Endothelial cell of umbilical vein (primary cell): ENCODE results near the gene SFXN3. TPM values are rescaled to one million over a fixed set of nuclear protein-coding genes. Genes with fewer than 3 reads are reported as not detected.

ENCODE experiments used
- BruUV-seq: library from RNA; stranded (reverse); fragments of 400-500 nt; replicated peaks from 2 replicates; lab custom pipeline; 2021; lab: Mats Ljungman, UMichigan
- CTCF ChIA-PET: fragments of 300-600, 350-600 bp; sonication (Branson Sonifier 250); formaldehyde crosslinking; loops from one replicate; lab custom pipeline; 2021; ENCODE audit warnings: antibody characterized with exemption, inconsistent platforms; lab: Charles Lee
- POLR2A ChIA-PET: fragments of 300-600, 350-600 bp; sonication (Branson Sonifier 250); formaldehyde crosslinking; loops from one replicate; lab custom pipeline; 2021; ENCODE audit warnings: antibody characterized with exemption, inconsistent platforms; lab: Charles Lee
- DNase-seq: peaks from one replicate; pipeline ENCODE4 v3.0.0-alpha.2; 2011; ENCODE audit warnings: low read depth, low spot score
- FAIRE-seq: peaks from 2 replicates; lab custom pipeline; 2011; peaks lifted over from hg19 to GRCh38; lab: Jason Lieb, UNC
- H2AFZ ChIP-seq: 2 replicates; pipeline ENCODE4 v1.6.0; 2012; ENCODE audit warnings: low read depth, low read length, control low read depth, inconsistent platforms
- H3K27ac ChIP-seq: 2 replicates; pipeline ENCODE4 v1.5.1; 2011; ENCODE audit warnings: low read depth, mild to moderate bottlenecking, control low read depth, low read length, moderate library complexity; ENCODE audit not compliant: insufficient read depth
- H3K27me3 ChIP-seq, 2 experiments: 2 replicates each; pipeline versions ENCODE4 v1.6.0 to v1.6.1; 2011; ENCODE audit warnings: low read length in 2 of 2, mixed read lengths in 1 of 2; ENCODE audit not compliant: control insufficient read depth in 2 of 2, insufficient read depth in 2 of 2
- H3K36me3 ChIP-seq, 2 experiments: 2 replicates in 1 of 2; 3 replicates in 1 of 2; pipeline ENCODE4 v1.5.1; 2011; ENCODE audit warnings: low read length in 2 of 2, mild to moderate bottlenecking in 1 of 2, moderate library complexity in 1 of 2; ENCODE audit not compliant: control insufficient read depth in 2 of 2, insufficient read depth in 2 of 2; ENCODE audit errors: extremely low read depth in 1 of 2
- H3K4me1 ChIP-seq: 3 replicates; pipeline ENCODE4 v1.5.1; 2011; ENCODE audit warnings: mild to moderate bottlenecking, low read length; ENCODE audit not compliant: control insufficient read depth, insufficient read depth; ENCODE audit errors: extremely low read depth
- H3K4me2 ChIP-seq: 2 replicates; pipeline ENCODE4 v1.6.1; 2011; ENCODE audit warnings: low read length, control low read depth, mixed read lengths; ENCODE audit not compliant: insufficient read depth
- H3K4me3 ChIP-seq, 3 experiments: fragments of 200-600 bp in 1 of 3; sonication (generic), shearing (Covaris generic) in 1 of 3; replicated peaks in 1 of 3; 2 replicates each; pipeline ENCODE4 v1.5.1; 2011 to 2016; ENCODE audit warnings: control low read depth in 3 of 3, low read length in 3 of 3, mild to moderate bottlenecking in 2 of 3, inconsistent platforms in 1 of 3, low read depth in 1 of 3, moderate library complexity in 1 of 3; ENCODE audit not compliant: insufficient read depth in 1 of 3
- H3K79me2 ChIP-seq: 2 replicates; pipeline ENCODE4 v1.6.0; 2012; ENCODE audit warnings: low read length, inconsistent platforms; ENCODE audit not compliant: control insufficient read depth, insufficient read depth
- H3K9ac ChIP-seq: replicated peaks from 2 replicates; pipeline ENCODE3; 2011; ENCODE audit warnings: low read length, control low read depth; ENCODE audit not compliant: insufficient read depth; ENCODE audit errors: extremely low read depth
- H3K9me1 ChIP-seq: replicated peaks from 3 replicates; pipeline ENCODE4 v1.6.0; 2011; ENCODE audit warnings: mild to moderate bottlenecking, low read length; ENCODE audit not compliant: control insufficient read depth, insufficient read depth; ENCODE audit errors: extremely low read depth
- H3K9me3 ChIP-seq: replicated peaks from 2 replicates; pipeline ENCODE4 v1.5.1; 2012; ENCODE audit warnings: low read length, inconsistent platforms; ENCODE audit not compliant: control insufficient read depth, insufficient read depth
- H4K20me1 ChIP-seq: replicated peaks from 2 replicates; pipeline ENCODE3; 2011; ENCODE audit warnings: mild to moderate bottlenecking, low read length; ENCODE audit not compliant: control insufficient read depth, insufficient read depth; ENCODE audit errors: extremely low read depth
- EZH2 ChIP-seq: IDR thresholded peaks from 2 replicates; pipeline ENCODE4 v1.6.1; 2012; ENCODE audit warnings: borderline replicate concordance, low read depth, mild to moderate bottlenecking, moderate library complexity, low read length, inconsistent platforms; ENCODE audit not compliant: severe bottlenecking
- FOS ChIP-seq: IDR thresholded peaks from 2 replicates; pipeline ENCODE4 v1.6.1; 2011; ENCODE audit warnings: mild to moderate bottlenecking, low read length, moderate library complexity, borderline replicate concordance; ENCODE audit not compliant: insufficient read depth
- GATA2 ChIP-seq: IDR thresholded peaks from 2 replicates; pipeline ENCODE4 v1.7.0; 2011; ENCODE audit warnings: low read depth, mild to moderate bottlenecking, moderate library complexity, mixed read lengths, low read length; ENCODE audit not compliant: insufficient read length, insufficient read depth
- JUN ChIP-seq: IDR thresholded peaks from 2 replicates; pipeline ENCODE4 v1.6.1; 2011; ENCODE audit warnings: borderline replicate concordance, low read depth; ENCODE audit not compliant: insufficient read length, insufficient read depth
- MYC ChIP-seq: IDR thresholded peaks from one replicate; pipeline ENCODE4 v1.6.1; 2011; ENCODE audit warnings: mild to moderate bottlenecking, low read depth, low read length
- POLR2A ChIP-seq: IDR thresholded peaks from 2 replicates; pipeline ENCODE4 v1.6.1; 2012; ENCODE audit warnings: low read depth, mild to moderate bottlenecking, control low read depth, low read length
- POLR2AphosphoS5 ChIP-seq: IDR thresholded peaks from 2 replicates; pipeline ENCODE4 v1.6.1; 2012; ENCODE audit warnings: low read depth, mild to moderate bottlenecking, control low read depth, low read length, moderate library complexity; ENCODE audit not compliant: insufficient read depth
- dilution Hi-C: fragments of 300-500 bp; cut with MboI; formaldehyde crosslinking; loops from one replicate; pipeline ENCODE4 v1.15.0; 2019; ENCODE audit warnings: low sequenced_read_pairs; ENCODE audit not compliant: extremely low pct_ligation_motif_present
- intact Hi-C: fragments of 100-400 bp; cut with micrococcal nuclease; formaldehyde crosslinking; loops from one replicate; pipeline ENCODE4 v1.10.0; 2022
- polyA plus RNA-seq, 4 experiments: library from polyadenylated mRNA; depleted of rRNA in 3 of 4; stranded (reverse) in 3 of 4; unstranded in 1 of 4; fragments of >200 nt; gene quantifications; 2 replicates each; pipeline versions ENCODE4 v1.2.1 to v1.2.3, GENCODE V29; 2011 to 2012; ENCODE audit warnings: missing spikeins in 1 of 4
- total RNA-seq: library from RNA; stranded (reverse); gene quantifications from 2 replicates; pipeline ENCODE4 v1.2.3, GENCODE V29; 2021
- TF ChIP-seq, protein P1 (sequence below): IDR thresholded peaks from 2 replicates; pipeline ENCODE4 v1.6.1; 2011; ENCODE audit not compliant: insufficient read depth, insufficient read length
- TF ChIP-seq, protein P2 (sequence below), 2 donors: IDR thresholded peaks; 1 replicate in 1 of 2; 2 replicates in 1 of 2; pipeline ENCODE4 v1.5.1; 2011; ENCODE audit warnings: low read length in 2 of 2, mild to moderate bottlenecking in 2 of 2, moderate library complexity in 2 of 2, control low read depth in 1 of 2, inconsistent platforms in 1 of 2, low read depth in 1 of 2; ENCODE audit not compliant: insufficient read depth in 1 of 2; ENCODE audit errors: extremely low read depth in 1 of 2

Gene SFXN3
- total and polyA plus RNA-seq, 2 donors (not counting 3 experiments of a cell fraction or from before 2014, with no cell fraction given): 83.1 to 117 TPM

DNA sequence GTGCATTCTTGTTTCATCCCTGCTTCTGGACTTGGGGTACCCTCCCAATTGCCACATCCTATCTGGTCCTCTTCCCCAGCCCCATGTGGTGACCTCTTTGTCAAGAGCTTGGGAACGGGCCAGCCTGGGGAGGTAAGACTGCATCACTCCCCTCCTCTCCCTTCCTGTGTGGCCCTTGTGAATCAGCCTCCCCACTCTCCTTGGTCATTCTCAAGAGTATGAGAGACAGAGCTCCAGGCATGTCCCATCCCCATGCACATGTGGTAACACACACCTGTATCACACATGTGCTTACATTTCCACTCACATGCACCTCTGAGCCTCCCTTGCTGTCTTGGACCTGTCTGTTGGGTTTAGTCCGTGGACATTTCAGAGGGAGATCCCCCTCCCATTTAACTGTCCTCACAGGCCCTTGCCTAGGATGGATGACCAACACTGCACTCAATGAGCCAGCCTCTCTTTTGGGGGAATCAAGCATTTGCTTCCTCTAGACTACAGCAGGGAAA lies 46.3 kb upstream of the SFXN3 start:
- H3K4me1 ChIP-seq: peaks cover 12% of the 10 kb centered on the region
- peaks cover 0 to 16% of the 10 kb centered on the region in 2 experiments for H3K36me3 ChIP-seq
- ChIA-PET POLR2A (no interaction called here), CTCF (interaction anchor here (0.6 to 1.4 kb wide), 4 partner anchors 13 to 30 kb away, joined by 3 to 4 read pairs (median 3); partner anchors contain the start of gene SEMA4G)
- no peaks in the 10 kb centered on the region for H3K9me3 ChIP-seq
- H3K27ac ChIP-seq: no peak overlapping the region
- no peak overlapping the region for H3K9ac ChIP-seq
- FAIRE-seq: no peak
- dilution Hi-C loops: no loop called here
- TF ChIP-seq, protein P1, sequence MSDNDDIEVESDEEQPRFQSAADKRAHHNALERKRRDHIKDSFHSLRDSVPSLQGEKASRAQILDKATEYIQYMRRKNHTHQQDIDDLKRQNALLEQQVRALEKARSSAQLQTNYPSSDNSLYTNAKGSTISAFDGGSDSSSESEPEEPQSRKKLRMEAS: no peak
- TF ChIP-seq EZH2 (no peak), MYC (no peak), POLR2A (no peak), POLR2AphosphoS5 (no peak), JUN (no peak), FOS (no peak), GATA2 (no peak)
- TF ChIP-seq, protein P2, sequence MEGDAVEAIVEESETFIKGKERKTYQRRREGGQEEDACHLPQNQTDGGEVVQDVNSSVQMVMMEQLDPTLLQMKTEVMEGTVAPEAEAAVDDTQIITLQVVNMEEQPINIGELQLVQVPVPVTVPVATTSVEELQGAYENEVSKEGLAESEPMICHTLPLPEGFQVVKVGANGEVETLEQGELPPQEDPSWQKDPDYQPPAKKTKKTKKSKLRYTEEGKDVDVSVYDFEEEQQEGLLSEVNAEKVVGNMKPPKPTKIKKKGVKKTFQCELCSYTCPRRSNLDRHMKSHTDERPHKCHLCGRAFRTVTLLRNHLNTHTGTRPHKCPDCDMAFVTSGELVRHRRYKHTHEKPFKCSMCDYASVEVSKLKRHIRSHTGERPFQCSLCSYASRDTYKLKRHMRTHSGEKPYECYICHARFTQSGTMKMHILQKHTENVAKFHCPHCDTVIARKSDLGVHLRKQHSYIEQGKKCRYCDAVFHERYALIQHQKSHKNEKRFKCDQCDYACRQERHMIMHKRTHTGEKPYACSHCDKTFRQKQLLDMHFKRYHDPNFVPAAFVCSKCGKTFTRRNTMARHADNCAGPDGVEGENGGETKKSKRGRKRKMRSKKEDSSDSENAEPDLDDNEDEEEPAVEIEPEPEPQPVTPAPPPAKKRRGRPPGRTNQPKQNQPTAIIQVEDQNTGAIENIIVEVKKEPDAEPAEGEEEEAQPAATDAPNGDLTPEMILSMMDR (IDR thresholded peaks at IDR 0.05; ENCODE audit: extremely low read depth in 1 of 2, insufficient read depth in 1 of 2, low read depth in 1 of 2, low read length in 2 of 2): no peak
- H2AFZ ChIP-seq: no peak overlapping the region
- no peaks in the 10 kb centered on the region for H4K20me1 ChIP-seq
- H3K4me2 ChIP-seq: no peak overlapping the region
- DNase-seq: no peak
- intact Hi-C loops: no loop called here
- no peaks in the 10 kb centered on the region for H3K27me3 ChIP-seq
- no peaks in the 10 kb centered on the region for H3K9me1 ChIP-seq
- H3K79me2 ChIP-seq: peaks cover 23% of the 10 kb centered on the region
- no TSS peak for BruUV-seq
- H3K4me3 ChIP-seq: no peak overlapping the region
